Gastroesophageal sphincter (tissue), 4 donors: ENCODE measurements around the gene TFF3. TPM values are rescaled to one million over a fixed set of nuclear protein-coding genes. Genes with fewer than 3 reads are reported as not detected.

ENCODE experiments used
- ATAC-seq: fragments of 150-250 bp; one replicate; pipeline ENCODE4 v1.9.1; 2016; ENCODE audit warnings: mild to moderate bottlenecking, moderate library complexity
- H3K27ac ChIP-seq, 4 donors: fragments of 200-600 bp; sonication (generic) in 3 of 4; 1 replicate in 3 of 4; 2 replicates in 1 of 4; pipeline ENCODE4 v1.5.1; 2016 to 2019
- H3K27me3 ChIP-seq: fragments of 200-600 bp; sonication (generic); one replicate; pipeline ENCODE4 v1.5.1; 2019
- H3K36me3 ChIP-seq, 2 donors: fragments of 200-600 bp; sonication (generic); one replicate each; pipeline ENCODE4 v1.5.1; 2019; ENCODE audit warnings: control low read depth in 1 of 2
- H3K4me1 ChIP-seq, 3 donors: fragments of 200-600 bp; sonication (generic); 1 replicate in 2 of 3; 2 replicates in 1 of 3; pipeline ENCODE4 v1.5.1; 2016 to 2019; ENCODE audit warnings: control low read depth in 2 of 3
- H3K4me3 ChIP-seq, 2 donors: fragments of 200-600 bp; sonication (generic); one replicate each; pipeline ENCODE4 v1.5.1; 2019; ENCODE audit warnings: mild to moderate bottlenecking in 1 of 2, moderate library complexity in 1 of 2
- H3K9me3 ChIP-seq, 3 donors: fragments of 200-600 bp; sonication (generic); one replicate each; pipeline ENCODE4 v1.5.1; 2017 to 2019; ENCODE audit warnings: control low read depth in 2 of 3
- CTCF ChIP-seq, 4 experiments: fragments of 200-600 bp in 2 of 4; fragments of 450-650 bp in 2 of 4; sonication (generic) in 1 of 4; IDR thresholded peaks; one replicate each; pipeline ENCODE4 v1.5.1; 2017 to 2019; ENCODE audit warnings: antibody characterized with exemption in 4 of 4, mild to moderate bottlenecking in 2 of 4, moderate library complexity in 2 of 4
- EP300 ChIP-seq: sonication (generic); formaldehyde crosslinking; IDR thresholded peaks from one replicate; pipeline ENCODE4 v1.6.1; 2017; ENCODE audit warnings: antibody characterized with exemption, mild to moderate bottlenecking
- POLR2A ChIP-seq, 2 donors: fragments of 450-650 bp; IDR thresholded peaks; one replicate each; pipeline ENCODE4 v1.6.1; 2017; ENCODE audit warnings: antibody characterized with exemption in 2 of 2, mild to moderate bottlenecking in 2 of 2, moderate library complexity in 1 of 2
- POLR2AphosphoS5 ChIP-seq: sonication (generic); formaldehyde crosslinking; IDR thresholded peaks from one replicate; pipeline ENCODE4 v1.6.1; 2017; ENCODE audit warnings: antibody characterized with exemption
- WGBS, 2 donors: methylation state at CpG; one replicate each; pipeline ENCODE4 v1.1.5; 2018; ENCODE audit warnings: low coverage in 1 of 2; 5-methylcytosine and 5-hydroxymethylcytosine counted together
- total RNA-seq, 4 donors: library from RNA; depleted of rRNA; stranded (reverse); fragments of >200 nt; gene quantifications; one replicate each; pipeline ENCODE4 v1.1.0, GENCODE V29; 2016

Gene TFF3
- total RNA-seq, 4 donors from 2014 or later: 6.4 to 18.2 (median 10.5) TPM

DNA sequence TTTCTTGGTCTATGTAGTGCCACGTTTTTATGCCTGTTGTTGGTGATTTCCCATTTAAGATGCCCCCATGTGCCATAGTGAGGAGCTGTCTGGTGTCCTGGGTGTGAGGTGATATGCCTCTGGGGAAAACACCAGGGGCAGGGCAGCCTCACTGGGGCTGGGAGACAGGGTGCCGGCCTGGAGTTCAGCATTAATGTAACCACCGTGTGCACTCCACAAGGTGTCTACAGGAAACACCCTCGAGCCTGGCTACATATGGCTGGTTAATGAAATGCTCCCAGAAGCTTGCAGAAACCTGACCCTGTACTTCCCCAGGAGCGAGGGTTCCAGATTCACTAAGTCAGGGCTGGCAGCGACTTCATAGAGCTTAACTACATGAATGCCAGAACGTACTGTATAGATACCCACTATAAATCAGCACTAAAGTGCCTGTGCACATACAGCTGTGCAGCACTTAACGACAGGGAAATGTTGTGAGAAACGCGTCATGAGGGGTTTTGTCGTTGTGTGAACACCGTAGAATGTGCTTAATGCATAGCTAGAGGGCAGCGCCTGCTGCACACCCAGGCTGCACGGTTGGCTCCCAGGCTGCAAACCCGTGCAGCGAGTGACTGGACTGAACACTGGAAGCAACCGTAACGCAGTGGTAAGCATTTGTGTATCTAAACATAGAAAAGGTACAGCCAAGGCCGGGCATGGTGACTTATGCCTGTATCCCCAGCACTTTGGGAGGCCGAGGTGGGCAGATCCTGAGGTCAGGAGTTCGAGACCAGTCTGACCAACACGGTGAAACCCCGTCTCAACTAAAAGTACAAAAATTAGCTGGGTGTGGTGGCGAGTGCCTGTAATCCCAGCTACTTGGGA lies 25.2 kb upstream of the TFF3 start:
- TF ChIP-seq POLR2AphosphoS5 (no peak), EP300 (no peak), CTCF (IDR thresholded peaks at IDR 0.05) (no peak), POLR2A (IDR thresholded peaks at IDR 0.05) (no peak)
- no peak overlapping the region for H3K4me3 ChIP-seq
- H3K27ac ChIP-seq: no peak overlapping the region
- H3K36me3 ChIP-seq: no peaks in the 10 kb centered on the region
- peaks cover 6% of the 10 kb centered on the region for H3K27me3 ChIP-seq
- ATAC-seq: no peak
- 43 to 83% methylated on average over 4 to 22 of the region's 24 CpGs for WGBS, 2 donors
- H3K9me3 ChIP-seq: no peaks in the 10 kb centered on the region
- peaks cover 0 to 13% (median 0%) of the 10 kb centered on the region in 3 donors for H3K4me1 ChIP-seq

DNA sequence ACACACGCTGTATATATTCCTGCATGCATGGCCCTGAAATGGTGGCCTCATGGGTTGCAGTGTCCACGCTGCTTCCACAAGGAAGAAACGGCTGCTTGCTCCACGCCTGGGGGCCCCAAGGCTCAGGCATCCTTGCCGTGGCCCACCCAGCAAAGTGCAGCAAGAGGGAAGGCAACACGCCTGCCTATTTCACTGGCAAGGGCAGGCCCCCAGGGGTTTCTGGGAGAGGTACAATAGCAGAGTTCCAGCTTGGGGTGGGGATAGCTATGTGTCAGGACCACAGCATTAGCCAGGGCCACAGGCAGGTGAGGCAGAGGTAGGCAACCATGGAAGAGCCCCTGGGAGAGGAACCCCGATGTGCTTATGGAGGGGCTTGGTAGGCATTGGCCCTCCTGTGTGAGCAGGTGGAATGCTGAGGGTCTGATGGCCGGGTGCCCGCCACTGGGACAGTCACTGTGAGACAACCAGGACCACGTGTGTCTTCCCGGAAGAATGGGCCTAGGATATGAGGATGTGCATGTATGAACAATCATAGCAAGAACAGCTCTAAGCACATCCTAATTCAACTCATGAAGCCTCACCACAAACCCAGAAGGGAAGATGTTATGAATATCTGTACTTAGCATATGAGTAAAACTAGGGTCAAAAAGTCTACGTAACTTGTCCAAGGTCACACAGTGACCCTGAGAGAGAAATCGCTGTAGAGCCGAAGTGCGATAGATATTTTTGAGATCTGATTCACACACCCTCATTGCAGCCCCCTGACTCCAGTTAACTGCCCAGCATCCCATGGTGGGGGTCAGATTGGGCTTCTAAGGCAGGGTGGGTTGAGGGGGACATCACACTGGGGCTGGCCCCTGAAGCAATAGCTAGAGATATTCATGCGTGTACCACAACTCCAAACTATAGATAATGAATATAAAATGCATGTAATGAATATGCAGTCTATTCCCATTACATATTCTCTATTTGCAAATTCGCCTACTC lies 23.8 kb upstream of the TFF3 start:
- TF ChIP-seq POLR2A (IDR thresholded peaks at IDR 0.05) (no peak), POLR2AphosphoS5 (no peak), CTCF (IDR thresholded peaks at IDR 0.05) (no peak), EP300 (no peak)
- Histone ChIP-seq H3K4me1 (peaks cover 0 to 13% (median 0%) of the 10 kb centered on the region in 3 donors), H3K9me3 (no peaks in the 10 kb centered on the region), H3K27ac (no peak overlapping the region), H3K27me3 (peaks cover 20% of the 10 kb centered on the region), H3K4me3 (no peak overlapping the region), H3K36me3 (no peaks in the 10 kb centered on the region)
- no peak for ATAC-seq
- 91 to 96% methylated on average over 8 to 10 of the region's 17 CpGs for WGBS, 2 donors

GRCh38 chr21:42337830-42338728 lies 22.9 kb upstream of the TFF3 start:
- Histone ChIP-seq H3K27ac (peak overlapping the region in 1 of 4 donors; percentile 31), H3K36me3 (no peaks in the 10 kb centered on the region), H3K4me3 (no peak overlapping the region), H3K27me3 (peaks cover 30% of the 10 kb centered on the region), H3K4me1 (peaks cover 0 to 13% (median 0%) of the 10 kb centered on the region in 3 donors), H3K9me3 (no peaks in the 10 kb centered on the region)
- TF ChIP-seq EP300 (no peak), POLR2A (IDR thresholded peaks at IDR 0.05) (no peak), CTCF (IDR thresholded peaks at IDR 0.05) (peak in 3 of 4 experiments; percentile 49 to 75 (median 60)), POLR2AphosphoS5 (no peak)
- WGBS, 2 donors: 13 to 36% methylated on average over 8 of the region's 23 CpGs
- peak; percentile 73 for ATAC-seq

- no peaks in the 10 kb centered on the region for H3K9me3 ChIP-seq
- ATAC-seq: no peak
- 78 to 86% methylated on average over 4 of the region's 4 CpGs for WGBS, 2 donors
Observed at GRCh38 chr21:42337276-42337675, 22.1 kb upstream of the TFF3 start.

More at GRCh38 chr21:42337276-42337675, 22.1 kb upstream of the TFF3 start:
- no peak overlapping the region for H3K27ac ChIP-seq
- H3K4me1 ChIP-seq: peaks cover 0 to 13% (median 0%) of the 10 kb centered on the region in 3 donors
- peaks cover 38% of the 10 kb centered on the region for H3K27me3 ChIP-seq
- no peaks in the 10 kb centered on the region for H3K36me3 ChIP-seq
- H3K4me3 ChIP-seq: no peak overlapping the region
- TF ChIP-seq POLR2A (IDR thresholded peaks at IDR 0.05): no peak
- no peak for TF ChIP-seq EP300
